CD14-positive monocyte (primary cell): Measurements from ENCODE around the gene F2. TPM values are rescaled to one million over a fixed set of nuclear protein-coding genes. Genes with fewer than 3 reads are reported as not detected.

Experiments
- DNase-seq, 3 donors: peaks; one replicate each; pipeline ENCODE4 v3.0.0-alpha.2; 2011 to 2022
- H2AFZ ChIP-seq: 2 replicates; pipeline ENCODE4 v1.6.0; 2012; ENCODE audit warnings: mild to moderate bottlenecking, low read depth, low read length, inconsistent platforms; ENCODE audit not compliant: insufficient read depth, poor library complexity, severe bottlenecking
- H3K27ac ChIP-seq, 2 donors: 1 replicate in 1 of 2; 2 replicates in 1 of 2; pipeline ENCODE4 v1.5.1; 2012 to 2013; ENCODE audit warnings: low read length in 2 of 2, control low read depth in 1 of 2, inconsistent platforms in 1 of 2, low read depth in 1 of 2, mild to moderate bottlenecking in 1 of 2
- H3K27me3 ChIP-seq, 2 donors: one replicate each; pipeline versions ENCODE4 v1.6.0 to v1.6.1; 2011 to 2013; ENCODE audit warnings: low read length in 2 of 2; ENCODE audit not compliant: control insufficient read depth in 2 of 2, insufficient read depth in 2 of 2
- H3K36me3 ChIP-seq, 2 donors: replicated peaks in 1 of 2; 1 replicate in 1 of 2; 2 replicates in 1 of 2; pipeline versions ENCODE4 v1.5.1 to v1.6.1; 2012 to 2013; ENCODE audit warnings: low read length in 2 of 2, control low read depth in 1 of 2, inconsistent platforms in 1 of 2, mild to moderate bottlenecking in 1 of 2; ENCODE audit not compliant: insufficient read depth in 2 of 2, control insufficient read depth in 1 of 2
- H3K4me1 ChIP-seq, 2 donors: 1 replicate in 1 of 2; 2 replicates in 1 of 2; pipeline versions ENCODE4 v1.5.1 to v1.6.1; 2012 to 2013; ENCODE audit warnings: low read length in 2 of 2, control low read depth in 1 of 2, inconsistent platforms in 1 of 2, mild to moderate bottlenecking in 1 of 2, moderate library complexity in 1 of 2; ENCODE audit not compliant: insufficient read depth in 2 of 2, control insufficient read depth in 1 of 2
- H3K4me2 ChIP-seq: replicated peaks from 2 replicates; pipeline ENCODE3; 2012; ENCODE audit warnings: low read length, moderate library complexity, mild to moderate bottlenecking; ENCODE audit not compliant: poor library complexity, severe bottlenecking; ENCODE audit errors: extremely low read depth
- H3K4me3 ChIP-seq, 3 experiments: fragments of 200-600 bp in 1 of 3; sonication (generic) in 1 of 3; replicated peaks in 1 of 3; 1 replicate in 2 of 3; 2 replicates in 1 of 3; pipeline ENCODE4 v1.5.1; 2011 to 2013; ENCODE audit warnings: low read length in 3 of 3, mild to moderate bottlenecking in 3 of 3, control low read depth in 2 of 3, low read depth in 2 of 3, inconsistent platforms in 1 of 3, moderate library complexity in 1 of 3
- H3K79me2 ChIP-seq: 2 replicates; pipeline ENCODE4 v1.6.0; 2012; ENCODE audit warnings: mild to moderate bottlenecking, control low read depth, inconsistent platforms, low read length, moderate library complexity; ENCODE audit not compliant: insufficient read depth
- H3K9ac ChIP-seq: 2 replicates; pipeline ENCODE4 v1.6.0; 2017; ENCODE audit warnings: low read length, mild to moderate bottlenecking; ENCODE audit not compliant: insufficient read depth, poor library complexity, severe bottlenecking
- H3K9me3 ChIP-seq, 2 donors: replicated peaks in 1 of 2; 1 replicate in 1 of 2; 2 replicates in 1 of 2; pipeline versions ENCODE4 v1.5.1 to v1.6.1; 2012 to 2013; ENCODE audit warnings: low read length in 2 of 2, control low read depth in 1 of 2; ENCODE audit not compliant: control insufficient read depth in 1 of 2, insufficient read depth in 1 of 2
- H4K20me1 ChIP-seq: 2 replicates; pipeline ENCODE4 v1.6.0; 2012; ENCODE audit warnings: mild to moderate bottlenecking, low read length, control low read depth, moderate library complexity; ENCODE audit not compliant: insufficient read depth
- H3K27ac Mint-ChIP-seq, 7 donors: one replicate each; pipeline ENCODE4 v1.8.0; 2020; ENCODE audit warnings: mild to moderate bottlenecking in 7 of 7, mixed read lengths in 7 of 7, moderate library complexity in 6 of 7, inconsistent platforms in 2 of 7
- H3K27me3 Mint-ChIP-seq, 3 donors: one replicate each; pipeline ENCODE4 v1.8.0; 2021 to 2022; ENCODE audit warnings: low read depth in 3 of 3, mild to moderate bottlenecking in 3 of 3, mixed read lengths in 3 of 3, moderate library complexity in 3 of 3, inconsistent platforms in 1 of 3
- H3K36me3 Mint-ChIP-seq, 2 donors: one replicate each; pipeline ENCODE4 v1.8.0; 2020; ENCODE audit warnings: mixed read lengths in 2 of 2, inconsistent platforms in 1 of 2, mild to moderate bottlenecking in 1 of 2
- H3K4me1 Mint-ChIP-seq: one replicate; pipeline ENCODE4 v1.8.0; 2020; ENCODE audit warnings: mild to moderate bottlenecking, mixed read lengths
- H3K4me3 Mint-ChIP-seq, 2 donors: one replicate each; pipeline ENCODE4 v1.8.0; 2020; ENCODE audit warnings: mild to moderate bottlenecking in 2 of 2, mixed read lengths in 2 of 2, moderate library complexity in 1 of 2
- H3K9me3 Mint-ChIP-seq, 7 donors: one replicate each; pipeline ENCODE4 v1.8.0; 2020 to 2022; ENCODE audit warnings: mixed read lengths in 7 of 7, mild to moderate bottlenecking in 6 of 7, moderate library complexity in 6 of 7, inconsistent platforms in 2 of 7
- WGBS: methylation state at CpG from one replicate; pipeline ENCODE4 v1.1.5; 2013; ENCODE audit warnings: missing lambda C conversion rate; ENCODE audit not compliant: insufficient coverage; 5-methylcytosine and 5-hydroxymethylcytosine counted together
- intact Hi-C, 2 donors: fragments of 100-400 bp; cut with micrococcal nuclease; formaldehyde crosslinking; loops; one replicate each; pipeline versions ENCODE4 v1.15.0 to v1.15.1; 2023
- polyA plus RNA-seq, 3 donors: library from polyadenylated mRNA; depleted of rRNA in 1 of 3; unstranded in 2 of 3; stranded (reverse) in 1 of 3; fragments of 300-500 nt in 2 of 3; fragments of >200 nt in 1 of 3; fragmentation: Illumina TruSeq in 2 of 3; gene quantifications; 1 replicate in 2 of 3; 2 replicates in 1 of 3; pipeline ENCODE4 v1.2.3, GENCODE V29; 2012 to 2021
- TF ChIP-seq, protein P1 (sequence below): fragments of 200-600 bp; IDR thresholded peaks from one replicate; pipeline ENCODE4 v1.8.0; 2022; ENCODE audit warnings: antibody characterized with exemption, mild to moderate bottlenecking

F2 gene
- polyA plus RNA-seq, 3 donors = not detected

- no peak overlapping the region for H3K4me2 ChIP-seq
- H3K27ac Mint-ChIP-seq = peak overlapping the region in 2 of 7 donors; percentile 40
- no peak overlapping the region for H3K4me3 Mint-ChIP-seq
- H3K27ac ChIP-seq = no peak overlapping the region
- no peak overlapping the region for H2AFZ ChIP-seq
- H3K27me3 ChIP-seq = no peaks in the 10 kb centered on the region
- 95% methylated on average over 10 of the region's 10 CpGs for WGBS
- H3K4me1 ChIP-seq = no peaks in the 10 kb centered on the region
- H3K4me3 ChIP-seq = no peak overlapping the region
- H3K36me3 Mint-ChIP-seq = peaks cover 23 to 35% of the 10 kb centered on the region in 2 donors
- DNase-seq = no peak
- no peak overlapping the region for H3K9ac ChIP-seq
- no peaks in the 10 kb centered on the region for H3K79me2 ChIP-seq
- no peaks in the 10 kb centered on the region for H3K9me3 ChIP-seq
- TF ChIP-seq, protein P1, sequence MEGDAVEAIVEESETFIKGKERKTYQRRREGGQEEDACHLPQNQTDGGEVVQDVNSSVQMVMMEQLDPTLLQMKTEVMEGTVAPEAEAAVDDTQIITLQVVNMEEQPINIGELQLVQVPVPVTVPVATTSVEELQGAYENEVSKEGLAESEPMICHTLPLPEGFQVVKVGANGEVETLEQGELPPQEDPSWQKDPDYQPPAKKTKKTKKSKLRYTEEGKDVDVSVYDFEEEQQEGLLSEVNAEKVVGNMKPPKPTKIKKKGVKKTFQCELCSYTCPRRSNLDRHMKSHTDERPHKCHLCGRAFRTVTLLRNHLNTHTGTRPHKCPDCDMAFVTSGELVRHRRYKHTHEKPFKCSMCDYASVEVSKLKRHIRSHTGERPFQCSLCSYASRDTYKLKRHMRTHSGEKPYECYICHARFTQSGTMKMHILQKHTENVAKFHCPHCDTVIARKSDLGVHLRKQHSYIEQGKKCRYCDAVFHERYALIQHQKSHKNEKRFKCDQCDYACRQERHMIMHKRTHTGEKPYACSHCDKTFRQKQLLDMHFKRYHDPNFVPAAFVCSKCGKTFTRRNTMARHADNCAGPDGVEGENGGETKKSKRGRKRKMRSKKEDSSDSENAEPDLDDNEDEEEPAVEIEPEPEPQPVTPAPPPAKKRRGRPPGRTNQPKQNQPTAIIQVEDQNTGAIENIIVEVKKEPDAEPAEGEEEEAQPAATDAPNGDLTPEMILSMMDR = no peak
- peaks cover 0 to 5% (median 0%) of the 10 kb centered on the region in 7 donors for H3K9me3 Mint-ChIP-seq
- H3K27me3 Mint-ChIP-seq = no peaks in the 10 kb centered on the region
- H3K4me1 Mint-ChIP-seq = peaks cover 1% of the 10 kb centered on the region
- peaks cover 16 to 28% of the 10 kb centered on the region in 2 donors for H3K36me3 ChIP-seq
- intact Hi-C loops = no loop called here
- H4K20me1 ChIP-seq = peaks cover 16% of the 10 kb centered on the region
Measured at GRCh38 chr11:46710821-46711269, 8.2 kb upstream of the F2 start.

GRCh38 chr11:46711303-46711702, 7.7 kb upstream of the F2 start:
- peaks cover 1% of the 10 kb centered on the region for H3K4me1 Mint-ChIP-seq
- no peaks in the 10 kb centered on the region for H3K9me3 ChIP-seq
- H3K27ac ChIP-seq = no peak overlapping the region
- H3K27ac Mint-ChIP-seq = peak overlapping the region in 2 of 7 donors; percentile 40
- H3K27me3 ChIP-seq = no peaks in the 10 kb centered on the region
- no peak overlapping the region for H3K4me2 ChIP-seq
- no peak for DNase-seq
- TF ChIP-seq, protein P1 = no peak
- no peaks in the 10 kb centered on the region for H3K79me2 ChIP-seq
- 93% methylated on average over 5 of the region's 5 CpGs for WGBS
- peaks cover 13 to 23% of the 10 kb centered on the region in 2 donors for H3K36me3 ChIP-seq
- intact Hi-C loops = no loop called here
- peaks cover 0 to 5% (median 0%) of the 10 kb centered on the region in 7 donors for H3K9me3 Mint-ChIP-seq
- H3K4me3 ChIP-seq = no peak overlapping the region
- H3K9ac ChIP-seq = no peak overlapping the region
- peaks cover 19 to 30% of the 10 kb centered on the region in 2 donors for H3K36me3 Mint-ChIP-seq
- no peak overlapping the region for H3K4me3 Mint-ChIP-seq
- peaks cover 11% of the 10 kb centered on the region for H4K20me1 ChIP-seq
- no peak overlapping the region for H2AFZ ChIP-seq
- no peaks in the 10 kb centered on the region for H3K4me1 ChIP-seq
- H3K27me3 Mint-ChIP-seq = no peaks in the 10 kb centered on the region
